Spleen (tissue), 11 donors: ENCODE results near the gene CFAP45. TPM values are rescaled to one million over a fixed set of nuclear protein-coding genes. Genes with fewer than 3 reads are reported as not detected.

Source experiments
- DNase-seq: peaks from one replicate; pipeline ENCODE4 v3.0.0-alpha.2; 2020
- H3K27ac ChIP-seq, 8 donors: fragments of 200-600 bp; sonication (generic) in 7 of 8; 1 replicate in 4 of 8; 2 replicates in 4 of 8; pipeline versions ENCODE4 v1.5.0 to v1.8.0; 2016 to 2021; ENCODE audit warnings: inconsistent platforms in 4 of 8, mild to moderate bottlenecking in 4 of 8, moderate library complexity in 1 of 8
- H3K27me3 ChIP-seq, 7 donors: fragments of 200-600 bp; sonication (generic) in 6 of 7; replicated peaks in 1 of 7; 1 replicate in 4 of 7; 2 replicates in 3 of 7; pipeline versions ENCODE4 v1.5.0 to v1.8.0; 2016 to 2021; ENCODE audit warnings: inconsistent platforms in 3 of 7, mild to moderate bottlenecking in 1 of 7
- H3K36me3 ChIP-seq, 6 donors: fragments of 200-600 bp; sonication (generic) in 5 of 6; 1 replicate in 4 of 6; 2 replicates in 2 of 6; pipeline versions ENCODE4 v1.5.0 to v1.8.0; 2016 to 2021; ENCODE audit warnings: inconsistent platforms in 2 of 6
- H3K4me1 ChIP-seq, 6 donors: fragments of 200-600 bp; sonication (generic) in 5 of 6; 1 replicate in 3 of 6; 2 replicates in 3 of 6; pipeline versions ENCODE4 v1.5.0 to v1.8.0; 2016 to 2021; ENCODE audit warnings: inconsistent platforms in 3 of 6
- H3K4me3 ChIP-seq, 8 donors: fragments of 200-600 bp; sonication (generic) in 7 of 8; 1 replicate in 4 of 8; 2 replicates in 4 of 8; pipeline versions ENCODE4 v1.5.0 to v1.8.0; 2016 to 2021; ENCODE audit warnings: inconsistent platforms in 4 of 8, mild to moderate bottlenecking in 4 of 8, moderate library complexity in 2 of 8
- H3K9me3 ChIP-seq, 8 donors: fragments of 200-600 bp; sonication (generic) in 7 of 8; 1 replicate in 4 of 8; 2 replicates in 4 of 8; pipeline versions ENCODE4 v1.5.0 to v1.8.0; 2016 to 2021; ENCODE audit warnings: inconsistent platforms in 4 of 8
- CTCF ChIP-seq, 11 experiments: fragments of 200-600 bp in 7 of 11; fragments of 450-650 bp in 4 of 11; sonication (generic) in 4 of 11; IDR thresholded peaks in 8 of 11; conservative IDR thresholded peaks in 3 of 11; 1 replicate in 7 of 11; 2 replicates in 4 of 11; pipeline versions ENCODE4 v1.4.0 to v1.8.0; 2016 to 2021; ENCODE audit warnings: antibody characterized with exemption in 11 of 11, inconsistent platforms in 4 of 11, mild to moderate bottlenecking in 1 of 11
- POLR2A ChIP-seq, 3 donors: fragments of 450-650 bp; IDR thresholded peaks; one replicate each; pipeline ENCODE4 v1.5.1; 2017; ENCODE audit warnings: antibody characterized with exemption in 3 of 3, mild to moderate bottlenecking in 1 of 3
- POLR2AphosphoS5 ChIP-seq, 3 donors: sonication (generic); formaldehyde crosslinking; IDR thresholded peaks; one replicate each; pipeline ENCODE4 v1.5.1; 2017; ENCODE audit warnings: antibody characterized with exemption in 3 of 3
- whole genome bisulfite sequencing, 5 donors: extraction: QIAGEN DNeasy Blood & Tissue Kit in 3 of 5; methylation state at CpG; one replicate each; pipeline versions ENCODE4 v1.1.5 to v1.1.7; 2013 to 2018; 5-methylcytosine and 5-hydroxymethylcytosine counted together
- intact Hi-C: fragments of 100-400 bp; cut with DNase I; formaldehyde crosslinking; loops from one replicate; pipeline ENCODE4 v1.15.0; 2023; ENCODE audit warnings: low total_unique reads
- polyA plus RNA-seq, 3 donors: library from polyadenylated mRNA; stranded (reverse); fragments of 200-250 nt; gene quantifications; one replicate each; pipeline ENCODE4 v1.2.1, GENCODE V29; 2013
- total RNA-seq, 7 donors: library from RNA; depleted of rRNA in 3 of 7; stranded (reverse); fragments of >200 nt in 3 of 7; fragmentation: NEBNext Ultra II Directional in 4 of 7; extraction: Animal tissue kit (Norgen Biotek cat#: 25700) in 4 of 7; gene quantifications; one replicate each; pipeline versions ENCODE4 v1.1.0 to v1.2.1, GENCODE V29; 2016 to 2021
- donor health status: healthy with polysubstance abuse.
- donor health status: DM: no; HTN: no; CAD: no; lungs with moderate emphysema.
- donor health status: DM: no; HTN: no; CAD: no.
- donor health status: Bipolar disorder and iron deficiency.
- donor health status: healthy.
- donor health status: DM: no; HTN: no; CAD: no.
- donor health status: DM: yes; HTN: yes; CAD: no.

The CFAP45 gene
- total and polyA plus RNA-seq, 10 donors, result 0.58 to 3.0 (median 1.9) TPM

GRCh38 chr1:159919236-159919865 is 19.4 kb upstream of the CFAP45 start:
- TF ChIP-seq POLR2AphosphoS5 (IDR thresholded peaks at IDR 0.05), result peak in 1 of 3 donors; percentile 7
- no peak for TF ChIP-seq CTCF (IDR thresholded peaks at IDR 0.05 in 8 of 11, conservative IDR thresholded peaks at IDR 0.05 in 3 of 11)
- intact Hi-C loops, result no loop called here
- Histone ChIP-seq H3K4me3 (no peak overlapping the region), H3K27me3 (no peaks in the 10 kb centered on the region), H3K36me3 (peaks cover 7 to 68% (median 41%) of the 10 kb centered on the region in 6 donors), H3K27ac (peak overlapping the region in 7 of 8 donors; percentile 5 to 97 (median 94)), H3K4me1 (peaks cover 32 to 95% (median 59%) of the 10 kb centered on the region in 6 donors), H3K9me3 (no peaks in the 10 kb centered on the region)
- WGBS, 5 donors, result 94 to 97% (median 96%) methylated on average over 9 to 10 of the region's 10 CpGs
- DNase-seq, result peak; percentile 55

GRCh38 chr1:159918352-159919200 is 18.6 kb upstream of the CFAP45 start:
- Histone ChIP-seq H3K4me1 (peaks cover 32 to 95% (median 61%) of the 10 kb centered on the region in 6 donors), H3K4me3 (no peak overlapping the region), H3K36me3 (peaks cover 7 to 68% (median 41%) of the 10 kb centered on the region in 6 donors), H3K27ac (peak overlapping the region in 4 of 8 donors; percentile 5 to 97 (median 54)), H3K9me3 (no peaks in the 10 kb centered on the region), H3K27me3 (no peaks in the 10 kb centered on the region)
- 87 to 92% (median 92%) methylated on average over 13 of the region's 13 CpGs for WGBS, 5 donors
- DNase-seq, result peak; percentile 68
- TF ChIP-seq POLR2A (IDR thresholded peaks at IDR 0.05) (no peak), POLR2AphosphoS5 (IDR thresholded peaks at IDR 0.05) (peak in 1 of 3 donors; percentile 23), CTCF (IDR thresholded peaks at IDR 0.05 in 8 of 11, conservative IDR thresholded peaks at IDR 0.05 in 3 of 11) (no peak)
- intact Hi-C loops, result no loop called here

- intact Hi-C loops, result no loop called here
- Histone ChIP-seq H3K4me1 (peaks cover 28 to 95% (median 58%) of the 10 kb centered on the region in 6 donors), H3K4me3 (no peak overlapping the region), H3K27ac (peak overlapping the region in 5 of 8 donors; percentile 15 to 97 (median 61)), H3K27me3 (no peaks in the 10 kb centered on the region), H3K36me3 (peaks cover 7 to 68% (median 41%) of the 10 kb centered on the region in 6 donors), H3K9me3 (no peaks in the 10 kb centered on the region)
- peak; percentile 63 for DNase-seq
- 67 to 74% (median 71%) methylated on average over 5 of the region's 5 CpGs for WGBS, 5 donors
- TF ChIP-seq POLR2A (IDR thresholded peaks at IDR 0.05), result no peak
- peak in 2 of 3 donors; percentile 33 to 34 for TF ChIP-seq POLR2AphosphoS5 (IDR thresholded peaks at IDR 0.05)
Observed at GRCh38 chr1:159917533-159918351, 17.8 kb upstream of the CFAP45 start.

GRCh38 chr1:159916242-159917051 is 16.5 kb upstream of the CFAP45 start:
- no peaks in the 10 kb centered on the region for H3K27me3 ChIP-seq
- intact Hi-C loops, result no loop called here
- no peak overlapping the region for H3K4me3 ChIP-seq
- 66 to 79% (median 72%) methylated on average over 9 of the region's 9 CpGs for WGBS, 5 donors
- H3K36me3 ChIP-seq, result peaks cover 7 to 68% (median 41%) of the 10 kb centered on the region in 6 donors
- peak overlapping the region in 7 of 8 donors; percentile 27 to 94 (median 51) for H3K27ac ChIP-seq
- H3K4me1 ChIP-seq, result peaks cover 25 to 95% (median 56%) of the 10 kb centered on the region in 6 donors
- peak; percentile 64 for DNase-seq
- TF ChIP-seq POLR2AphosphoS5 (IDR thresholded peaks at IDR 0.05), result peak in 2 of 3 donors; percentile 59 to 69
- no peak for TF ChIP-seq POLR2A (IDR thresholded peaks at IDR 0.05)
- no peaks in the 10 kb centered on the region for H3K9me3 ChIP-seq
